Activated CD8-positive, alpha-beta T cell treated with anti-CD3 and anti-CD28 coated beads for 36 hours (primary cell): ENCODE results near the gene IFNA16. TPM values are rescaled to one million over a fixed set of nuclear protein-coding genes. Genes with fewer than 3 reads are reported as not detected.
"Not testable (repeated sequence)": the region's sequence is repeated elsewhere in the genome, so short reads cannot be mapped to it uniquely, and the experiment has no call there.

Experiments used
- ATAC-seq: fragments of 200-7000 bp; cut with Tn5 transposase; one replicate; pipeline ENCODE4 v1.10.0; 2021; ENCODE audit warnings: mild to moderate bottlenecking, moderate library complexity
- CTCF ChIA-PET: fragments of 350-600 bp; sonication (Branson Sonifier 250); formaldehyde crosslinking; loops from one replicate; lab custom pipeline; 2021; ENCODE audit warnings: antibody characterized with exemption; lab: Charles Lee
- POLR2A ChIA-PET: fragments of 350-600 bp; sonication (Branson Sonifier 250); formaldehyde crosslinking; loops from one replicate; lab custom pipeline; 2021; ENCODE audit warnings: antibody characterized with exemption; lab: Charles Lee
- DNase-seq: peaks from one replicate; pipeline ENCODE4 v3.0.0-alpha.2; 2020
- H3K27ac Mint-ChIP-seq: one replicate; pipeline ENCODE4 v1.8.0; 2021; ENCODE audit warnings: mild to moderate bottlenecking, mixed read lengths
- H3K27me3 Mint-ChIP-seq: one replicate; pipeline ENCODE4 v1.8.0; 2021; ENCODE audit warnings: mixed read lengths
- H3K36me3 Mint-ChIP-seq: one replicate; pipeline ENCODE4 v1.8.0; 2021; ENCODE audit warnings: low read depth, mixed read lengths
- H3K4me1 Mint-ChIP-seq: one replicate; pipeline ENCODE4 v1.8.0; 2021; ENCODE audit warnings: low read depth, mixed read lengths
- H3K4me3 Mint-ChIP-seq: one replicate; pipeline ENCODE4 v1.8.0; 2021; ENCODE audit warnings: mild to moderate bottlenecking, moderate library complexity, mixed read lengths
- H3K9me3 Mint-ChIP-seq: one replicate; pipeline ENCODE4 v1.8.0; 2021; ENCODE audit warnings: mixed read lengths
- CTCF ChIP-seq: fragments of 200-600 bp; IDR thresholded peaks from one replicate; pipeline ENCODE4 v1.8.0; 2022; ENCODE audit warnings: antibody characterized with exemption, mild to moderate bottlenecking
- intact Hi-C: fragments of 100-400 bp; cut with micrococcal nuclease; formaldehyde crosslinking; loops from one replicate; pipeline ENCODE4 v1.10.0; 2022
- total RNA-seq, 2 experiments: library from RNA; stranded (reverse); gene quantifications; one replicate each; pipeline ENCODE4 v1.2.3, GENCODE V29; 2021

Gene IFNA16
- total RNA-seq = not detected

GRCh38 chr9:21217211-21217610 lies at the start of gene IFNA16:
Gene IFNA16, minus strand, starts transcription at chr9:21217311. Its CDS starts 6 bp downstream, at chr9:21217305.
- H3K4me3 Mint-ChIP-seq, H3K9me3 Mint-ChIP-seq, ATAC-seq, H3K4me1 Mint-ChIP-seq, H3K27ac Mint-ChIP-seq, DNase-seq, H3K36me3 Mint-ChIP-seq, POLR2A ChIA-PET: not testable (repeated sequence)
- intact Hi-C loops = loop anchor here (10.0 kb wide), 1 partner anchor 568 kb away; no protein-coding TSS in a partner anchor
- H3K27me3 Mint-ChIP-seq = peaks cover 22% of the 10 kb centered on the region
- CTCF ChIA-PET = interaction anchor here (1.3 to 1.9 kb wide), 2 partner anchors 17 to 22 kb away, joined by 3 to 5 read pairs; no protein-coding TSS in a partner anchor

- CTCF ChIA-PET = interaction anchor here (1.0 to 1.3 kb wide), 3 partner anchors 14 to 523 kb away, joined by 3 read pairs; no protein-coding TSS in a partner anchor
- H3K4me1 Mint-ChIP-seq = peaks cover 2% of the 10 kb centered on the region
- no peaks in the 10 kb centered on the region for H3K9me3 Mint-ChIP-seq
- no peak overlapping the region for H3K27ac Mint-ChIP-seq
- ATAC-seq = no peak
- TF ChIP-seq CTCF = no peak
- H3K4me3 Mint-ChIP-seq = no peak overlapping the region
- no peak for DNase-seq
- peaks cover 14% of the 10 kb centered on the region for H3K27me3 Mint-ChIP-seq
- POLR2A ChIA-PET = no interaction called here
- H3K36me3 Mint-ChIP-seq = no peaks in the 10 kb centered on the region
- intact Hi-C loops = no loop called here
Observed at GRCh38 chr9:21265421-21266189, 48.5 kb upstream of the IFNA16 start.

- ATAC-seq (no peak), DNase-seq (no peak)
- H3K9me3 Mint-ChIP-seq = no peaks in the 10 kb centered on the region
- H3K4me1 Mint-ChIP-seq = peaks cover 5% of the 10 kb centered on the region
- intact Hi-C loops = no loop called here
- H3K27ac Mint-ChIP-seq = no peak overlapping the region
- no peaks in the 10 kb centered on the region for H3K36me3 Mint-ChIP-seq
- no peak for TF ChIP-seq CTCF
- H3K27me3 Mint-ChIP-seq = peaks cover 3% of the 10 kb centered on the region
- ChIA-PET POLR2A (no interaction called here), CTCF (interaction anchor here (0.8 to 1.3 kb wide), 2 partner anchors 59 to 62 kb away, joined by 3 read pairs; no protein-coding TSS in a partner anchor)
- no peak overlapping the region for H3K4me3 Mint-ChIP-seq
Observed at GRCh38 chr9:21255538-21256212, 38.6 kb upstream of the IFNA16 start.

GRCh38 chr9:21252721-21253547 lies 35.8 kb upstream of the IFNA16 start:
- ATAC-seq = peak; percentile 67
- H3K36me3 Mint-ChIP-seq = no peaks in the 10 kb centered on the region
- peak; percentile 56 for TF ChIP-seq CTCF
- peak; percentile 37 for DNase-seq
- H3K9me3 Mint-ChIP-seq = no peaks in the 10 kb centered on the region
- H3K27me3 Mint-ChIP-seq = peaks cover 3% of the 10 kb centered on the region
- H3K4me3 Mint-ChIP-seq = no peak overlapping the region
- intact Hi-C loops = no loop called here
- ChIA-PET CTCF (interaction anchor here (0.7 to 4.5 kb wide), 33 partner anchors 9 to 538 kb away, joined by 3 to 37 read pairs (median 4); no protein-coding TSS in a partner anchor), POLR2A (interaction anchor here (0.7 kb wide), 1 partner anchor 153 kb away, joined by 3 read pairs; no protein-coding TSS in a partner anchor)
- no peak overlapping the region for H3K27ac Mint-ChIP-seq
- H3K4me1 Mint-ChIP-seq = peaks cover 5% of the 10 kb centered on the region

- H3K9me3 Mint-ChIP-seq = no peaks in the 10 kb centered on the region
- TF ChIP-seq CTCF = no peak
- H3K27me3 Mint-ChIP-seq = peaks cover 3% of the 10 kb centered on the region
- intact Hi-C loops = no loop called here
- peaks cover 5% of the 10 kb centered on the region for H3K4me1 Mint-ChIP-seq
- H3K36me3 Mint-ChIP-seq = no peaks in the 10 kb centered on the region
- no peak overlapping the region for H3K27ac Mint-ChIP-seq
- ATAC-seq (no peak), DNase-seq (no peak)
- H3K4me3 Mint-ChIP-seq = no peak overlapping the region
- CTCF ChIA-PET = interaction anchor here (0.9 to 4.5 kb wide), 12 partner anchors 12 to 182 kb away, joined by 3 to 37 read pairs (median 5); partner anchors contain the start of gene IFNA14
- POLR2A ChIA-PET = no interaction called here
Observed at GRCh38 chr9:21251638-21252037, 34.5 kb upstream of the IFNA16 start.
